GM10248 (cell line): ENCODE results near the gene DTNB.
"Not testable (repeated sequence)": the region's sequence is repeated elsewhere in the genome, so short reads cannot be mapped to it uniquely, and the experiment has no call there.

Experiments used
- CTCF ChIA-PET: fragments of 300-600 bp; sonication (Branson Sonifier 250); formaldehyde crosslinking; extraction: SDS; loops from one replicate; lab custom pipeline; 2021; ENCODE audit warnings: antibody characterized with exemption; lab: Yijun Ruan, JAX
- POLR2A ChIA-PET: fragments of 350-650 bp; sonication (Branson Sonifier 250); formaldehyde crosslinking; extraction: SDS; loops from one replicate; lab custom pipeline; 2020; ENCODE audit warnings: antibody characterized with exemption; lab: Yijun Ruan, JAX
- DNase-seq: peaks from one replicate; pipeline ENCODE4 v3.0.0; 2012; ENCODE audit errors: extremely low spot score
- TF ChIP-seq, protein P1 (sequence below): IDR thresholded peaks from 2 replicates; pipeline ENCODE4 v1.5.1; 2012; ENCODE audit warnings: mild to moderate bottlenecking, low read depth; ENCODE audit errors: extremely low read depth, missing control alignments, control extremely low read depth

Gene DTNB

DNA sequence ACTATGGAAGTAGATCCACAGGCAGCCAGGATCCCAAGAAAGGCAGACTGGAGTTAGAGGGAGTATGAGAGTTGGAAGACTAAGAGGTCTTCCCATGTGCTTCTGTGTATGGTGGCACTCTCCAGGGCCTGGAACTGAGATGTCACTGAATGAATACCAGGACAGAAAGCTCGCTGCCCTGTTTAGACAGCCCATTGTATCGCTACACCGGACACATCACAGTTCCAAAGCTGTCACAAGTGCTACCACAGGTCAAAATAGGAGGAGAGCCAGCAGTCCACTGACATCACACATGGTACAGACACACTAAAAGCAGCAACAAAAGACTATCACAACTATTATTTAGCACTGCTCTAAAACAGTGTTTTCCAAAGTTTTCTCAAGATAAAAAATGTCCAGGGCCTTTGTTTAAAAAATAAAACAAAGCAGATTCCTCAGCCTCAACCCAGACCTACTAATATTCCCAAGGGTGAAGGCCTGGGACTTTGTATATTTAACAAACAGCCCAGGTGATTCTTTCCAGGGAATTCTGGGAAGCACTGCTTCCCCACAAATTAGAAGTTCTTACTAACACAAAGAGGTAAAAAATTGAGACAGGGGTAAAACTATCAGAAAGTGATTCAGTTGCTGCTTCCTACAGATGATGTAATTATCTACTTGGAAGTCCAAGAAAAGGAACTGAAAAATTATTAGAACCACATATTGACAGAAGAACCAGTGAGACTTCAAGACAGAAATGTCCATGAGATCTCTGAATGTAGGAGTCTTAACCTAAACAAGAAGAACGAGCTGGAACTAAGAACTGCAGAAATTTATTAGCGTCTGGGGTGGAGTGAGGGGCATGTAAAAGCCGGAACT, 116.0 kb downstream of the DTNB start:
- ChIA-PET POLR2A (no interaction called here), CTCF (interaction anchor here (0.8 to 2.6 kb wide), 8 partner anchors 9 to 582 kb away, joined by 3 to 9 read pairs (median 3); no protein-coding TSS in a partner anchor)
- DNase-seq, result peak; percentile 42
- TF ChIP-seq, protein P1, sequence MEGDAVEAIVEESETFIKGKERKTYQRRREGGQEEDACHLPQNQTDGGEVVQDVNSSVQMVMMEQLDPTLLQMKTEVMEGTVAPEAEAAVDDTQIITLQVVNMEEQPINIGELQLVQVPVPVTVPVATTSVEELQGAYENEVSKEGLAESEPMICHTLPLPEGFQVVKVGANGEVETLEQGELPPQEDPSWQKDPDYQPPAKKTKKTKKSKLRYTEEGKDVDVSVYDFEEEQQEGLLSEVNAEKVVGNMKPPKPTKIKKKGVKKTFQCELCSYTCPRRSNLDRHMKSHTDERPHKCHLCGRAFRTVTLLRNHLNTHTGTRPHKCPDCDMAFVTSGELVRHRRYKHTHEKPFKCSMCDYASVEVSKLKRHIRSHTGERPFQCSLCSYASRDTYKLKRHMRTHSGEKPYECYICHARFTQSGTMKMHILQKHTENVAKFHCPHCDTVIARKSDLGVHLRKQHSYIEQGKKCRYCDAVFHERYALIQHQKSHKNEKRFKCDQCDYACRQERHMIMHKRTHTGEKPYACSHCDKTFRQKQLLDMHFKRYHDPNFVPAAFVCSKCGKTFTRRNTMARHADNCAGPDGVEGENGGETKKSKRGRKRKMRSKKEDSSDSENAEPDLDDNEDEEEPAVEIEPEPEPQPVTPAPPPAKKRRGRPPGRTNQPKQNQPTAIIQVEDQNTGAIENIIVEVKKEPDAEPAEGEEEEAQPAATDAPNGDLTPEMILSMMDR, result no peak

- no peak for DNase-seq
- ChIA-PET CTCF (interaction anchor here (0.9 to 4.3 kb wide), 7 partner anchors 9 to 210 kb away, joined by 3 to 24 read pairs (median 5); no protein-coding TSS in a partner anchor), POLR2A (no interaction called here)
- TF ChIP-seq, protein P1, result no peak
Observed at GRCh38 chr2:25552318-25552717, 121.1 kb downstream of the DTNB start.

GRCh38 chr2:25551316-25551715, 122.1 kb downstream of the DTNB start:
- TF ChIP-seq, protein P1, result no peak
- ChIA-PET CTCF (interaction anchor here (1.0 to 4.3 kb wide), 8 partner anchors 10 to 189 kb away, joined by 3 to 24 read pairs (median 6); no protein-coding TSS in a partner anchor), POLR2A (no interaction called here)
- no peak for DNase-seq

DNA sequence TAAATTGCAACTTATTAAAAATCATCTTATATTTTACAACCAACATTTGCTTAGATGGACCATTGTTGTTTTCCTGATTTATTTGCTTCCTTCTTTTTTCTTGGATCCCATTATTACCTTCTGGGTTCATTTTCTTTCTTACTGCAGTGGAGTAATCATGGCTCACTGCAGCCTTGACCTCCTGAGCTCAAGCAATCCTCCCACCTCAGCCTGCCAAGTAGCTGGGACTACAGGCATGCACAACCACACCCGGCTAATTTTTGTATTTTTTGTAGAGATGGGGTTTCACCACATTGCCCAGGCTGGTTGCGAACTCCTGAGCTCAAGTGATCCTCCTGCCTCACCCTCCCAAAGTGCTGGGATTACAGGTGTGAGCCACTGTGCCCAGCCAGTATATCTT, 123.8 kb downstream of the DTNB start:
- CTCF ChIA-PET, result interaction anchor here (1.0 to 2.2 kb wide), 4 partner anchors 9 to 188 kb away, joined by 3 to 9 read pairs (median 3); no protein-coding TSS in a partner anchor
- DNase-seq, POLR2A ChIA-PET: not testable (repeated sequence)

- DNase-seq, result no peak
- ChIA-PET CTCF (no interaction called here), POLR2A (no interaction called here)
- TF ChIP-seq, protein P1, result no peak
Observed at GRCh38 chr2:25548601-25549000, 124.8 kb downstream of the DTNB start.

DNA sequence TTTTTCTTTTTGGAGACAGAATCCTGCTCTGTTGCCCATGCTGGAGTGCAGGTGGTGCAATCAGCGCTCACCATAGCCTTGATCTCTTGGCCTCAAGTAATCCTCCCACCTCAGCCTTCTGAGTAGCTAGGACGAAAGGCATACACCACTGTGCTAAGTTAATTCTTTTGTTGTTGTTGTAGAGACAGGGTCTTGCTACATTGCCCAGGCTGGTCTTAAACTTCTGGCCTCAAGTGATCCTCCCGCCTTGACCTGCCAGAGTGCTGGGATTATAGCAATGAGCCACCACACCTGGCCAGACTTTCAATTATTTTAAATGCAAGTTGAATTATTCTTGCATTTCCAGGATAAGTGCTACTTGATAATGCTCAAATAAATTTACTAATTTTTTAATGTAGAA, 126.5 kb downstream of the DTNB start:
- TF ChIP-seq, protein P1, result no peak
- no peak for DNase-seq
- ChIA-PET POLR2A (no interaction called here), CTCF (interaction anchor here (1.0 kb wide), 1 partner anchor 17 kb away, joined by 3 read pairs; no protein-coding TSS in a partner anchor)

- TF ChIP-seq, protein P1, result no peak
Observed at GRCh38 chr2:25545899-25546298, 127.5 kb downstream of the DTNB start.

More at GRCh38 chr2:25545899-25546298, 127.5 kb downstream of the DTNB start:
- ChIA-PET CTCF (interaction anchor here (1.0 kb wide), 1 partner anchor 18 kb away, joined by 3 read pairs; no protein-coding TSS in a partner anchor), POLR2A (no interaction called here)
- DNase-seq, result no peak
